Astrocyte (in vitro differentiated cells and primary cell): ENCODE data around the gene ATP1A3. TPM values are rescaled to one million over a fixed set of nuclear protein-coding genes. Genes with fewer than 3 reads are reported as not detected.

Experiments
- DNase-seq: peaks from one replicate; pipeline ENCODE4 v3.0.0-alpha.2; 2010; ENCODE audit warnings: low read depth
- FAIRE-seq: peaks from 2 replicates; lab custom pipeline; 2011; peaks lifted over from hg19 to GRCh38; lab: Jason Lieb, UNC
- H2AFZ ChIP-seq: 2 replicates; pipeline ENCODE4 v1.6.0; 2012; ENCODE audit warnings: low read depth, low read length, inconsistent platforms
- H3K27ac ChIP-seq: 2 replicates; pipeline ENCODE4 v1.5.1; 2011; ENCODE audit warnings: low read depth, low read length, inconsistent platforms
- H3K27me3 ChIP-seq: 2 replicates; pipeline ENCODE4 v1.6.0; 2011; ENCODE audit warnings: low read length, inconsistent platforms; ENCODE audit not compliant: insufficient read depth
- H3K36me3 ChIP-seq: 2 replicates; pipeline ENCODE4 v1.5.1; 2011; ENCODE audit warnings: low read length, inconsistent platforms; ENCODE audit not compliant: insufficient read depth
- H3K4me1 ChIP-seq: 2 replicates; pipeline ENCODE4 v1.5.1; 2011; ENCODE audit warnings: low read length, inconsistent platforms; ENCODE audit not compliant: insufficient read depth
- H3K4me2 ChIP-seq: 2 replicates; pipeline ENCODE4 v1.6.0; 2012; ENCODE audit warnings: low read length, inconsistent platforms
- H3K4me3 ChIP-seq: 2 replicates; pipeline ENCODE4 v1.5.1; 2011; ENCODE audit warnings: low read depth, mild to moderate bottlenecking, low read length, inconsistent platforms; ENCODE audit not compliant: insufficient read depth
- H3K79me2 ChIP-seq: 2 replicates; pipeline ENCODE4 v1.6.0; 2012; ENCODE audit warnings: mild to moderate bottlenecking, low read length, inconsistent platforms; ENCODE audit not compliant: insufficient read depth
- H3K9ac ChIP-seq: 2 replicates; pipeline ENCODE4 v1.6.0; 2012; ENCODE audit warnings: mild to moderate bottlenecking, low read length, inconsistent platforms
- H3K9me3 ChIP-seq: 2 replicates; pipeline ENCODE4 v1.5.1; 2012; ENCODE audit warnings: low read depth, mild to moderate bottlenecking, low read length, inconsistent platforms; ENCODE audit not compliant: insufficient read depth
- H4K20me1 ChIP-seq: 2 replicates; pipeline ENCODE4 v1.6.0; 2012; ENCODE audit warnings: low read length, inconsistent platforms; ENCODE audit not compliant: insufficient read depth
- H3K27ac Mint-ChIP-seq: one replicate; pipeline ENCODE4 v1.8.0; 2021; ENCODE audit warnings: mild to moderate bottlenecking, mixed read lengths; ENCODE audit not compliant: unreplicated experiment
- H3K27me3 Mint-ChIP-seq: one replicate; pipeline ENCODE4 v1.8.0; 2021; ENCODE audit warnings: low read depth, mixed read lengths; ENCODE audit not compliant: unreplicated experiment
- H3K36me3 Mint-ChIP-seq: one replicate; pipeline ENCODE4 v1.8.0; 2021; ENCODE audit warnings: low read depth, mixed read lengths; ENCODE audit not compliant: unreplicated experiment
- H3K4me1 Mint-ChIP-seq: one replicate; pipeline ENCODE4 v1.8.0; 2021; ENCODE audit warnings: low read depth, mixed read lengths; ENCODE audit not compliant: unreplicated experiment
- H3K4me3 Mint-ChIP-seq: one replicate; pipeline ENCODE4 v1.8.0; 2021; ENCODE audit warnings: mild to moderate bottlenecking, moderate library complexity, mixed read lengths; ENCODE audit not compliant: unreplicated experiment
- H3K9me3 Mint-ChIP-seq: one replicate; pipeline ENCODE4 v1.8.0; 2021; ENCODE audit warnings: mild to moderate bottlenecking, mixed read lengths; ENCODE audit not compliant: unreplicated experiment
- EZH2 ChIP-seq: IDR thresholded peaks from 2 replicates; pipeline ENCODE4 v1.6.1; 2012; ENCODE audit warnings: mild to moderate bottlenecking, low read length, inconsistent platforms; ENCODE audit not compliant: insufficient read depth
- total RNA-seq: library from RNA; stranded (reverse); gene quantifications from 2 replicates; pipeline ENCODE4 v1.2.1, GENCODE V29; 2021
- TF ChIP-seq, protein P1 (sequence below): IDR thresholded peaks from 2 replicates; pipeline ENCODE4 v1.5.1; 2011; ENCODE audit warnings: low read depth, mild to moderate bottlenecking, inconsistent platforms, low read length, moderate library complexity; ENCODE audit not compliant: insufficient read depth

The ATP1A3 gene
- total RNA-seq, 1 donor from 2014 or later: 3.4 TPM

DNA sequence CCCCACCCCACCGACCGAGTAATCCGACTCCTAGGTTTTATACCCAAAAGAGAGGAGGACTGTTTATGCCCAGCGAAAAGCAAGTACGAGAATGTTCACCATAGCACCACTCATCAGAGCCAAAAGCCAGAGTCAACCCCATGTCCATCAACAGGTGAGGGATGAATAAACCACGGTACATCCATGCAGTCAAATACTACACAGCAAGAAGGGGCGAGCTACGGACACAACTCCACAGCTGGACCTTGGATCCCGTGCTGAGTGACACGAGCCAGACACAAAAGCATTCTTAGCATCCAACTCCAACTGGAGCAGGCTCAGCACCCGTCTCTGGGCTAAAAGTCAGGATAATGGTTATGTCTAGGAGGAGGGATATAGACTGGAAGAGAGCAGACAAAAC lies 22.7 kb downstream of the ATP1A3 start:
- H3K4me1 ChIP-seq: no peaks in the 10 kb centered on the region
- peaks cover 46% of the 10 kb centered on the region for H3K27me3 Mint-ChIP-seq
- H2AFZ ChIP-seq: no peak overlapping the region
- DNase-seq (no peak), FAIRE-seq (no peak)
- TF ChIP-seq, protein P1, sequence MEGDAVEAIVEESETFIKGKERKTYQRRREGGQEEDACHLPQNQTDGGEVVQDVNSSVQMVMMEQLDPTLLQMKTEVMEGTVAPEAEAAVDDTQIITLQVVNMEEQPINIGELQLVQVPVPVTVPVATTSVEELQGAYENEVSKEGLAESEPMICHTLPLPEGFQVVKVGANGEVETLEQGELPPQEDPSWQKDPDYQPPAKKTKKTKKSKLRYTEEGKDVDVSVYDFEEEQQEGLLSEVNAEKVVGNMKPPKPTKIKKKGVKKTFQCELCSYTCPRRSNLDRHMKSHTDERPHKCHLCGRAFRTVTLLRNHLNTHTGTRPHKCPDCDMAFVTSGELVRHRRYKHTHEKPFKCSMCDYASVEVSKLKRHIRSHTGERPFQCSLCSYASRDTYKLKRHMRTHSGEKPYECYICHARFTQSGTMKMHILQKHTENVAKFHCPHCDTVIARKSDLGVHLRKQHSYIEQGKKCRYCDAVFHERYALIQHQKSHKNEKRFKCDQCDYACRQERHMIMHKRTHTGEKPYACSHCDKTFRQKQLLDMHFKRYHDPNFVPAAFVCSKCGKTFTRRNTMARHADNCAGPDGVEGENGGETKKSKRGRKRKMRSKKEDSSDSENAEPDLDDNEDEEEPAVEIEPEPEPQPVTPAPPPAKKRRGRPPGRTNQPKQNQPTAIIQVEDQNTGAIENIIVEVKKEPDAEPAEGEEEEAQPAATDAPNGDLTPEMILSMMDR: no peak
- no peak for TF ChIP-seq EZH2
- H3K4me3 Mint-ChIP-seq: no peak overlapping the region
- peaks cover 2% of the 10 kb centered on the region for H3K36me3 Mint-ChIP-seq
- H3K27me3 ChIP-seq: no peaks in the 10 kb centered on the region
- H3K27ac ChIP-seq: no peak overlapping the region
- H3K27ac Mint-ChIP-seq: no peak overlapping the region
- H3K36me3 ChIP-seq: no peaks in the 10 kb centered on the region
- no peak overlapping the region for H3K9ac ChIP-seq
- no peak overlapping the region for H3K4me3 ChIP-seq
- H3K79me2 ChIP-seq: no peaks in the 10 kb centered on the region
- H3K9me3 Mint-ChIP-seq: peaks cover 4% of the 10 kb centered on the region
- H3K4me1 Mint-ChIP-seq: no peaks in the 10 kb centered on the region
- H3K4me2 ChIP-seq: no peak overlapping the region
- H3K9me3 ChIP-seq: no peaks in the 10 kb centered on the region
- no peaks in the 10 kb centered on the region for H4K20me1 ChIP-seq

DNA sequence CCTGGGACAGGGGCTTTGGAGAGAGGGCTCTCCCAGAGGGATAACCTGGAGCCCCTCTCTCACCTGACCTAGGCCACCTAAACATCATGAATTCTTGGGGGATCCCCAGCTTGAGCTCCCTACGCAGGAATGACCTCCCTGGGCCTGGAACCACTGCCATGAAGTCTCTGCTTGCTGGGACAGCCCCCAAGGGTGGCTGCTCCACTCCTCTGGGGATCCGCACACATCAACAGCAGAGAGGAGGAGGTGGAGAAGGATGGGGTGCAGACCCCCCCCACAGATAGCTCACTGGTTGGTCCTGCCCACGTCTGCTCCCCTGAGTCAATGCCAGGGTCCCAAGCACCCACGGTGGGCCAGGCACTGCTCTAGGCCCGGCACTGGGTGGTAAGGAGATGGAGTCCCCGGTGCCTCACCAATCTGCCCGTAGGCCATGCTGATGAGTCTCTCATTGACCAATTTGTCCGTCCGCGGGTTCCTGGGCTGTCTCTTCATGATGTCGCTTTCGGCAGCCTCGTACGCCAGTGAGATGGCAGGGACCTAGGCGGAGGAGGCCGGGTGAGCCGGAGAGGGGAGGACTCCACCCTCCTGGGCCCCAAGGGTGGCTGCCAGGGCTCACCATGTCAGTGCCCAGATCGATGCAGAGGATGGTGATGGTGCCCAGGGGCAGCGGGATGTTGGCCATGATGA lies 24.1 kb downstream of the ATP1A3 start:
- H3K79me2 ChIP-seq: no peaks in the 10 kb centered on the region
- H3K9ac ChIP-seq: no peak overlapping the region
- no peak overlapping the region for H3K4me2 ChIP-seq
- no peaks in the 10 kb centered on the region for H3K4me1 Mint-ChIP-seq
- peaks cover 50% of the 10 kb centered on the region for H3K27me3 Mint-ChIP-seq
- no peak overlapping the region for H2AFZ ChIP-seq
- no peaks in the 10 kb centered on the region for H3K4me1 ChIP-seq
- H3K4me3 Mint-ChIP-seq: no peak overlapping the region
- H3K27ac Mint-ChIP-seq: no peak overlapping the region
- H3K9me3 Mint-ChIP-seq: peaks cover 4% of the 10 kb centered on the region
- H3K4me3 ChIP-seq: no peak overlapping the region
- peaks cover 2% of the 10 kb centered on the region for H3K36me3 Mint-ChIP-seq
- no peaks in the 10 kb centered on the region for H3K9me3 ChIP-seq
- no peaks in the 10 kb centered on the region for H4K20me1 ChIP-seq
- H3K27me3 ChIP-seq: no peaks in the 10 kb centered on the region
- H3K27ac ChIP-seq: no peak overlapping the region
- H3K36me3 ChIP-seq: no peaks in the 10 kb centered on the region
- DNase-seq (no peak), FAIRE-seq (no peak)
- TF ChIP-seq, protein P1: no peak
- no peak for TF ChIP-seq EZH2
